Mucosa of descending colon (tissue), 3 donors: ENCODE measurements around the gene APOBR. TPM values are rescaled to one million over a fixed set of nuclear protein-coding genes. Genes with fewer than 3 reads are reported as not detected.
"Not testable (repeated sequence)": the region's sequence is repeated elsewhere in the genome, so short reads cannot be mapped to it uniquely, and the experiment has no call there.

ENCODE experiments used
- ATAC-seq: fragments of 200-7000 bp; cut with Tn5 transposase; one replicate; pipeline ENCODE4 v1.9.1; 2020; ENCODE audit warnings: mild to moderate bottlenecking, moderate library complexity
- DNase-seq, 3 donors: peaks; one replicate each; pipeline ENCODE4 v3.0.0-alpha.2; 2020
- H3K36me3 ChIP-seq: fragments of 200-600 bp; one replicate; pipeline ENCODE4 v1.8.0; 2021; ENCODE audit warnings: low read depth, mild to moderate bottlenecking
- H3K4me1 ChIP-seq: fragments of 200-600 bp; one replicate; pipeline ENCODE4 v1.8.0; 2021; ENCODE audit warnings: low read depth, mild to moderate bottlenecking
- H3K4me3 ChIP-seq: fragments of 200-600 bp; one replicate; pipeline ENCODE4 v1.8.0; 2021; ENCODE audit warnings: mild to moderate bottlenecking
- H3K9me3 ChIP-seq: fragments of 200-600 bp; one replicate; pipeline ENCODE4 v1.8.0; 2021; ENCODE audit warnings: mild to moderate bottlenecking
- intact Hi-C, 2 donors: fragments of 100-400 bp; cut with DNase I in 1 of 2; cut with micrococcal nuclease in 1 of 2; formaldehyde crosslinking; loops; one replicate each; pipeline versions ENCODE4 v1.11.0 to v1.11.1; 2022; cut with DNase I, micrococcal nuclease
- total RNA-seq, 3 donors: library from RNA; stranded (reverse); fragmentation: NEBNext Ultra II Directional in 2 of 3; extraction: Animal tissue kit (Norgen Biotek cat#: 25700) in 2 of 3; gene quantifications; one replicate each; pipeline versions ENCODE4 v1.2.1 to v1.2.4, GENCODE V29; 2021 to 2023
- TF ChIP-seq, protein P1 (sequence below): fragments of 200-600 bp; IDR thresholded peaks from one replicate; pipeline ENCODE4 v1.8.0; 2022; ENCODE audit warnings: antibody characterized with exemption, mild to moderate bottlenecking
- donor health status: DM: no; HTN: no; CAD: no; lungs with moderate emphysema.
- donor health status: DM: no; HTN: no; CAD: no.
- donor health status: DM: no; HTN: yes; CAD: no.

The APOBR gene
- total RNA-seq, 3 donors from 2014 or later = 28.8 to 65.4 (median 57.2) TPM

DNA sequence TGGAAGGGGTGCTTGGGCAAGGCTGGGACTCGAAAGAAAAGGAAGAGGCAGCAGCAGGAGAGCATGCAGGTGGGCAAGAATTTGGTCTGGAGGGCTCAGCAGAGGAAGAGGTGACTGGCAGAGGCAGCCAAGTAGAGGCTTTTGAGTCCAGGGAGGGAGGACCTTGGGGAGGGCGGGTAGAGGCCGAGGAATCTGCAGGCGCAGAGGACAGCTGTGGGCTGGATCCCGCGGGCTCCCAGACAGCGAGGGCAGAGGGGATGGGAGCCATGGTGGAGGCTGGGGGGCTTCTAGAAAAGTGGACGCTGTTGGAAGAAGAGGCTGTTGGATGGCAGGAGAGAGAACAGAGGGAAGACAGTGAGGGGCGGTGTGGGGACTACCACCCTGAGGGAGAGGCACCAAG is 2.9 kb downstream of the APOBR start:
- no peaks in the 10 kb centered on the region for H3K9me3 ChIP-seq
- no peak overlapping the region for H3K4me3 ChIP-seq
- intact Hi-C loops = no loop called here

DNA sequence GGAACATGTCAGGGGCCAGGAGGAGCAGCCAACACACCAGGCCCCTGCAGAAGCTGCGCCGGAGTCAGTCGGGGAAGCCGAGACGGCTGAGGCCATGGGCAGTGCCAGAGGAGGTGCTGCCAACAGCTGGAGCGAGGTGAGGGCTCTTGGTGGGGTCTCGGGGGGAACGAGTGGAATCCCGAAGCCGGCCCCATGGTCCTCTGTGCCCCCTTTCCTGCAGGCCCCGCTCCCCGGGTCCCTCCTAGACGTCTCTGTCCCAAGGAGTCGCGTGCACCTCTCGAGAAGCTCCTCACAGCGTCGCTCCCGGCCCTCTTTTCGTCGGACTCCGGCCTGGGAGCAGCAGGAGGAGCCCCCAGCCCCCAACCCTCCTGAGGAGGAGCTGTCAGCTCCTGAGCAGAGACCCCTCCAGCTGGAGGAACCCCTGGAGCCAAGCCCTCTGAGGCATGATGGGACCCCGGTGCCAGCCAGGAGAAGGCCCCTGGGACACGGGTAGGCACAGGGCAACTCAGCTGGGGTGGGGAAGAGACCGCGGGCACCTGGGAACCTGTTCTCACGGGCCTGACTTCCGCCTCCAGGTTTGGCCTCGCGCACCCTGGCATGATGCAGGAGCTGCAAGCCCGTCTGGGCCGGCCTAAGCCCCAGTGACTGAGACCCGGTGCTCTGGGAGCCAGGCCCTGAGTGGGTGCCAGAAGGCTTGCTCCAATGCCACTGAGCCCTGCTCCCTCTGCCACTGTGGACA is 3.6 kb downstream of the APOBR start:
- DNase-seq (no peak), ATAC-seq (no peak)
- Histone ChIP-seq H3K36me3 (no peaks in the 10 kb centered on the region), H3K9me3 (no peaks in the 10 kb centered on the region), H3K4me3 (no peak overlapping the region), H3K4me1 (peaks cover 21% of the 10 kb centered on the region)
- intact Hi-C loops = no loop called here
- TF ChIP-seq, protein P1, sequence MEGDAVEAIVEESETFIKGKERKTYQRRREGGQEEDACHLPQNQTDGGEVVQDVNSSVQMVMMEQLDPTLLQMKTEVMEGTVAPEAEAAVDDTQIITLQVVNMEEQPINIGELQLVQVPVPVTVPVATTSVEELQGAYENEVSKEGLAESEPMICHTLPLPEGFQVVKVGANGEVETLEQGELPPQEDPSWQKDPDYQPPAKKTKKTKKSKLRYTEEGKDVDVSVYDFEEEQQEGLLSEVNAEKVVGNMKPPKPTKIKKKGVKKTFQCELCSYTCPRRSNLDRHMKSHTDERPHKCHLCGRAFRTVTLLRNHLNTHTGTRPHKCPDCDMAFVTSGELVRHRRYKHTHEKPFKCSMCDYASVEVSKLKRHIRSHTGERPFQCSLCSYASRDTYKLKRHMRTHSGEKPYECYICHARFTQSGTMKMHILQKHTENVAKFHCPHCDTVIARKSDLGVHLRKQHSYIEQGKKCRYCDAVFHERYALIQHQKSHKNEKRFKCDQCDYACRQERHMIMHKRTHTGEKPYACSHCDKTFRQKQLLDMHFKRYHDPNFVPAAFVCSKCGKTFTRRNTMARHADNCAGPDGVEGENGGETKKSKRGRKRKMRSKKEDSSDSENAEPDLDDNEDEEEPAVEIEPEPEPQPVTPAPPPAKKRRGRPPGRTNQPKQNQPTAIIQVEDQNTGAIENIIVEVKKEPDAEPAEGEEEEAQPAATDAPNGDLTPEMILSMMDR = no peak

More for the DNA sequence above, 2.9 kb downstream of the APOBR start:
- DNase-seq = no peak
- TF ChIP-seq, protein P1 = no peak
- Histone ChIP-seq H3K36me3 (peaks cover 1% of the 10 kb centered on the region), H3K4me1 (peaks cover 27% of the 10 kb centered on the region)
- no peak for ATAC-seq

DNA sequence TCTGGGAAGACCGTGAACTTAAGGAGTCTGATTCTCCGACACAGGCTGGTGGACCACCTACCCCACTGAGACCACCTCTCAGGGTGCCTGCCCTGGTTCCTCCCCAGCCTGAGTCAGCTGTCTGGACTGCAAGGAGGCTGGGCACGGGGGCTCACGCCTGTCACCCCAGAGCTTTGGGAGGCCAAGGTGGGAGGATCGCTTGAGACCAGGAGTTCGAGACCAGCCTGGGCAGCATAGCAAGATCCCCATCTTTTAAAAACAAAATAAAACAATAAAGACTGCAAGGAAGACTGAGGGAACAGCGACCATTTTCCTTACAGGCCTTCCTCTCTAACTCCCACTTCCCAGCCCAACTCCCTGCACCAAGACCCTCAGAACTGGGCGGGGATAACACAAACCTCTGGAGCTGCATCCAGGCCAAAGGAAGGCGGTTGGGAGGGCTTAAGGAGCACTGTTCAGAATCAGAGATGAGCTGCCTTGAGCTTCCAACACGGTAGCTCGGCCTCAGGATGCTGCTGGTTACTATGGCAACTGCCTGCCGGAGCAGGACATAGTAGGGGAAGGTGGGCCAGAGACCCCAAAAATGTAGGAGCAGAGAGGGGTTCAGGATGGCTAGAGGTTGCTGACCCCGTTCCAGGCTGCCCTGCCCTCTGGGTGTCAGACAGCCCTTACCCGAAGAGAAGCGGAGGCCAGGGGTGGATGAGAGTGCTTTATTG is 4.4 kb downstream of the APOBR start:
- TF ChIP-seq, protein P1 = no peak
- Histone ChIP-seq H3K4me3 (no peak overlapping the region), H3K9me3 (no peaks in the 10 kb centered on the region), H3K36me3 (no peaks in the 10 kb centered on the region), H3K4me1 (peaks cover 13% of the 10 kb centered on the region)
- ATAC-seq (no peak), DNase-seq (no peak)
- intact Hi-C loops = no loop called here

DNA sequence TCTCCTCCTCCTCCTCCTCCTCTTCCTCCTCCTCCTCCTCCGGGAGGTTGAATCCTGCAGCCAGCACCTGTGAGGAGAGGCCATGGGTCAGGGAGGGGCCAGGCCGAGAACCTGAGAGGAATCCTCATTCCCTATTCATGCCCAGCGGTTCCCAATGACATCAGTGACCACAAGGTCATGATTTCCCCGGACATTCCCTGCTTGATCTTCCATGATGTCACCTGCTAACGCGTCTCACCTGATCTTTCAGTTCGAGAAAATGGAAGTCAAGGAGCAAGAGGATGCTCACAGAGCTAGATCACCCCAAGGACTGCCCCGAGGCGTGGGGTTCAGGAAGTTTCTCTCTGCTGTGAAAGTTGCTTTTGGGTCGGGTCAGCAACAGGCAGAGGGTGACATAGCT is 5.4 kb downstream of the APOBR start:
- Histone ChIP-seq H3K4me1 (peaks cover 8% of the 10 kb centered on the region), H3K4me3 (no peak overlapping the region), H3K9me3 (no peaks in the 10 kb centered on the region), H3K36me3 (no peaks in the 10 kb centered on the region)
- DNase-seq = no peak
- no peak for ATAC-seq
- intact Hi-C loops = no loop called here
- TF ChIP-seq, protein P1 = no peak

DNA sequence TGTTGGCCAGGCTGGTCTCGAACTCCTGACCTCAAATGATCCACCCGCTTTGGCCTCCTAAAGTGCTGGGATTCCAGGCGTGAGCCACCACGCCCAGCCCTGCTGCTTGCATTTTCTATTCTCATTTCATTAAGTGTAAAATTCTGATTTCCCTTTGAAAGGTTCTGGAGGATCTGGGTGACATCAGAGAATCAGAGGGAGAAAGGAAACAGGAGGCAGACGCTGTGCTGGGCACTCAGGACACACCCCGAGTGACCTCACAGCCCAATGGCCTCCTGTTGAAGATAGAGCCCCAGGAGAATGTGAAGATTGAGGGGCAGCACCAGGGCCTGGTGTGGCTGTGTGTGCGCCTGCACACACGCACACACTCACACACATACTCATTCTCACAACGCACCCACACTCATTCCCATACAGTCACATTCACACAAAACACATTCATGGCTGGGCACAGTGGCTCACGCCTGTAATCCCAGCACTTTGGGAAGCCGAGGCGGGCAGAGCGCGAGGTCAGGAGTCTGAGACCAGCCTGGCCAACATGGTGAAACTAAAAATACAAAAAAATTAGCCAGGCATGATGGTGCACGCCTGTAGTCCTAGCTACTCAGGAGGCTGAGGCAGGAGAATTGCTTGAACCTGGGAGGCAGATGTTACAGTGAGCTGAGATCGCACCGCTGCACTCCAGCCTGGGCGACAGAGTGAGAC is 6.2 kb downstream of the APOBR start:
- ATAC-seq, H3K9me3 ChIP-seq, intact Hi-C loops, H3K4me1 ChIP-seq, H3K4me3 ChIP-seq, DNase-seq, H3K36me3 ChIP-seq: not testable (repeated sequence)
